ENCODE data around the gene UCN3.

The UCN3 gene

GRCh38 chr10:5360318-5360915 lies 4.3 kb upstream of the UCN3 start:
- TF ChIP-seq MAX (IDR thresholded peaks at IDR 0.05; ENCODE audit: low read depth, low read length): no peak
- TF ChIP-seq POLR2A (IDR thresholded peaks at IDR 0.05; ENCODE audit: extremely low read depth, insufficient read length): no peak
- no peak for DNase-seq (ENCODE audit: low read depth)
- no peak overlapping the region for H3K4me3 ChIP-seq (ENCODE audit: low read depth, low read length)

GRCh38 chr10:5361966-5362365 lies 2.8 kb upstream of the UCN3 start:
- TF ChIP-seq MYC (IDR thresholded peaks at IDR 0.05; ENCODE audit: low read depth, low read length) (no peak), MAX (IDR thresholded peaks at IDR 0.05; ENCODE audit: low read depth, low read length) (no peak), CTCF (IDR thresholded peaks at IDR 0.05; ENCODE audit: low read depth, low read length) (no peak), POLR2A (IDR thresholded peaks at IDR 0.05; ENCODE audit: extremely low read depth, insufficient read length) (no peak)
- no peak for DNase-seq (ENCODE audit: low read depth)
- no peak overlapping the region for H3K4me3 ChIP-seq (ENCODE audit: low read depth, low read length)

GRCh38 chr10:5362873-5363272 lies 1.9 kb upstream of the UCN3 start:
- no peak for TF ChIP-seq MAX (IDR thresholded peaks at IDR 0.05; ENCODE audit: low read depth, low read length)
- no peak for TF ChIP-seq MYC (IDR thresholded peaks at IDR 0.05; ENCODE audit: low read depth, low read length)
- no peak for TF ChIP-seq POLR2A (IDR thresholded peaks at IDR 0.05; ENCODE audit: extremely low read depth, insufficient read length)
- TF ChIP-seq CTCF (IDR thresholded peaks at IDR 0.05; ENCODE audit: low read depth, low read length): no peak

GRCh38 chr10:5364374-5364773 lies 392 bp upstream of the UCN3 start:
- TF ChIP-seq POLR2A (IDR thresholded peaks at IDR 0.05; ENCODE audit: extremely low read depth, insufficient read length): no peak
- TF ChIP-seq CTCF (IDR thresholded peaks at IDR 0.05; ENCODE audit: low read depth, low read length): no peak
- no peak for TF ChIP-seq MYC (IDR thresholded peaks at IDR 0.05; ENCODE audit: low read depth, low read length)
- no peak for TF ChIP-seq MAX (IDR thresholded peaks at IDR 0.05; ENCODE audit: low read depth, low read length)
- no peak for DNase-seq (ENCODE audit: low read depth)
- H3K4me3 ChIP-seq (ENCODE audit: low read depth, low read length): no peak overlapping the region

More at GRCh38 chr10:5362873-5363272, 1.9 kb upstream of the UCN3 start:
- no peak overlapping the region for H3K4me3 ChIP-seq (ENCODE audit: low read depth, low read length)
- DNase-seq (ENCODE audit: low read depth): no peak

- H3K4me3 ChIP-seq (ENCODE audit: low read depth, low read length): no peak overlapping the region
- no peak for DNase-seq (ENCODE audit: low read depth)
- no peak for TF ChIP-seq POLR2A (IDR thresholded peaks at IDR 0.05; ENCODE audit: extremely low read depth, insufficient read length)
Observed at GRCh38 chr10:5365928-5366327, 1.2 kb downstream of the UCN3 start.

GRCh38 chr10:5369362-5370158 lies 4.8 kb downstream of the UCN3 start:
- H3K4me3 ChIP-seq (ENCODE audit: low read depth, low read length): no peak overlapping the region
- no peak for DNase-seq (ENCODE audit: low read depth)
- TF ChIP-seq MAX (IDR thresholded peaks at IDR 0.05; ENCODE audit: low read depth, low read length) (no peak), CTCF (IDR thresholded peaks at IDR 0.05; ENCODE audit: low read depth, low read length) (no peak), POLR2A (IDR thresholded peaks at IDR 0.05; ENCODE audit: extremely low read depth, insufficient read length) (no peak), MYC (IDR thresholded peaks at IDR 0.05; ENCODE audit: low read depth, low read length) (no peak)
